ENCODE measurements around the gene RNF34. TPM values are rescaled to one million over a fixed set of nuclear protein-coding genes. Genes with fewer than 3 reads are reported as not detected.

Gene RNF34
- total and polyA plus RNA-seq, 7 donors, result 19.8 to 52.4 (median 34.3) TPM

DNA sequence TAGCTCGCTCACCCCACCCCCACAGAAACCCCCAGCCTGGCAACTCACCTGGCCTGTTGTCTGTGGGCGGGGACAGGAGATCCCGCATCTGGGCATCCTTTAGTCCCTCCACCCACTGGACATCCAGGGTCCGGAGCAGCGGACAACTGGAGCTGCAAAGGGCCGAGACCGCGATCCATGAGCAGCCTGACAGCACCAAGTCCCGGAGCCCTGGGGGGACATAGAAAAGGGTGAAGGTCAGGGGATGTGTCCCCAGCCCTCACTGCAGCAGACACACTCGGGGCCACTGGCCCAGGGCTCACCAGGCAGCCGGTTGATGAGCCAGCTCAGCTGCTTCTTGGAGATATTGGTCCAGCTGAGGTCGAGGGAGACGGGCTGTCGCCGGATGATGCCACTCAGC, 40.9 kb downstream of the RNF34 start:
- peaks cover 15 to 56% (median 22%) of the 10 kb centered on the region in 4 donors for H3K36me3 ChIP-seq
- intact Hi-C loops (cut with DNase I), result loop anchor here (5.0 kb wide), 1 partner anchor 88 kb away; the partner anchor contains the start of gene ANAPC5
- H3K9me3 ChIP-seq, result no peaks in the 10 kb centered on the region
- 96 to 97% methylated on average over 15 of the region's 15 CpGs for WGBS, 2 donors
- H3K27me3 ChIP-seq, result no peaks in the 10 kb centered on the region
- no peak overlapping the region for H3K4me3 ChIP-seq
- H3K27ac ChIP-seq, result no peak overlapping the region
- peaks cover 0 to 32% (median 28%) of the 10 kb centered on the region in 4 donors for H3K4me1 ChIP-seq
- TF ChIP-seq, protein P1, sequence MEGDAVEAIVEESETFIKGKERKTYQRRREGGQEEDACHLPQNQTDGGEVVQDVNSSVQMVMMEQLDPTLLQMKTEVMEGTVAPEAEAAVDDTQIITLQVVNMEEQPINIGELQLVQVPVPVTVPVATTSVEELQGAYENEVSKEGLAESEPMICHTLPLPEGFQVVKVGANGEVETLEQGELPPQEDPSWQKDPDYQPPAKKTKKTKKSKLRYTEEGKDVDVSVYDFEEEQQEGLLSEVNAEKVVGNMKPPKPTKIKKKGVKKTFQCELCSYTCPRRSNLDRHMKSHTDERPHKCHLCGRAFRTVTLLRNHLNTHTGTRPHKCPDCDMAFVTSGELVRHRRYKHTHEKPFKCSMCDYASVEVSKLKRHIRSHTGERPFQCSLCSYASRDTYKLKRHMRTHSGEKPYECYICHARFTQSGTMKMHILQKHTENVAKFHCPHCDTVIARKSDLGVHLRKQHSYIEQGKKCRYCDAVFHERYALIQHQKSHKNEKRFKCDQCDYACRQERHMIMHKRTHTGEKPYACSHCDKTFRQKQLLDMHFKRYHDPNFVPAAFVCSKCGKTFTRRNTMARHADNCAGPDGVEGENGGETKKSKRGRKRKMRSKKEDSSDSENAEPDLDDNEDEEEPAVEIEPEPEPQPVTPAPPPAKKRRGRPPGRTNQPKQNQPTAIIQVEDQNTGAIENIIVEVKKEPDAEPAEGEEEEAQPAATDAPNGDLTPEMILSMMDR (IDR thresholded peaks at IDR 0.05), result no peak
- TF ChIP-seq POLR2AphosphoS5 (IDR thresholded peaks at IDR 0.05), result no peak
- TF ChIP-seq EP300 (IDR thresholded peaks at IDR 0.05), result no peak
- TF ChIP-seq POLR2A (IDR thresholded peaks at IDR 0.05), result no peak
- DNase-seq, result peak; percentile 62

DNA sequence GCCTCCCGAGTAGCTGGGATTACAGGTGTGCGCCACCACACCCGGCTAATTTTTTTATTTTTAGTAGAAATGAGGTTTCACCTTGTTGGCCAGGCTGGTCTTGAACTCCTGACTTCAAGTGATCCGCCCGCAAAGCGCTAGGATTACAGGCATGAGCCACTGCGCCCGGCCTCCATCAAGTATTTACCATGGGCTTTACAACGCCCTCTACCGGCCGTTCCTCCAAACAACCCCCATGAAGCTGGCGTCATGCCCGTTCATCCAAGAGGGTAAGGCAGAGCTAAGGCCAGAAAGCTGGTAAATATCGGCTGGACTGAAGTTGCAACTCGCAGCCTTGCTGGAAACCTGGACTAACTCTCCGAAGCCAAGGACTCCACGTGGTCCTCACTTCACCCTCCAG, 41.6 kb downstream of the RNF34 start:
- no peak overlapping the region for H3K27ac ChIP-seq
- H3K36me3 ChIP-seq, result peaks cover 15 to 52% (median 21%) of the 10 kb centered on the region in 4 donors
- TF ChIP-seq POLR2AphosphoS5 (IDR thresholded peaks at IDR 0.05), result no peak
- TF ChIP-seq POLR2A (IDR thresholded peaks at IDR 0.05), result no peak
- TF ChIP-seq, protein P1 (IDR thresholded peaks at IDR 0.05), result no peak
- no peak for TF ChIP-seq EP300 (IDR thresholded peaks at IDR 0.05)
- WGBS, 2 donors, result 81 to 95% methylated on average over 17 of the region's 17 CpGs
- H3K4me1 ChIP-seq, result peaks cover 0 to 32% (median 28%) of the 10 kb centered on the region in 4 donors
- no peaks in the 10 kb centered on the region for H3K27me3 ChIP-seq
- peak; percentile 61 for DNase-seq
- no peaks in the 10 kb centered on the region for H3K9me3 ChIP-seq
- intact Hi-C loops (cut with DNase I), result loop anchor here (5.0 kb wide), 1 partner anchor 89 kb away; the partner anchor contains the start of gene ANAPC5
- no peak overlapping the region for H3K4me3 ChIP-seq

DNA sequence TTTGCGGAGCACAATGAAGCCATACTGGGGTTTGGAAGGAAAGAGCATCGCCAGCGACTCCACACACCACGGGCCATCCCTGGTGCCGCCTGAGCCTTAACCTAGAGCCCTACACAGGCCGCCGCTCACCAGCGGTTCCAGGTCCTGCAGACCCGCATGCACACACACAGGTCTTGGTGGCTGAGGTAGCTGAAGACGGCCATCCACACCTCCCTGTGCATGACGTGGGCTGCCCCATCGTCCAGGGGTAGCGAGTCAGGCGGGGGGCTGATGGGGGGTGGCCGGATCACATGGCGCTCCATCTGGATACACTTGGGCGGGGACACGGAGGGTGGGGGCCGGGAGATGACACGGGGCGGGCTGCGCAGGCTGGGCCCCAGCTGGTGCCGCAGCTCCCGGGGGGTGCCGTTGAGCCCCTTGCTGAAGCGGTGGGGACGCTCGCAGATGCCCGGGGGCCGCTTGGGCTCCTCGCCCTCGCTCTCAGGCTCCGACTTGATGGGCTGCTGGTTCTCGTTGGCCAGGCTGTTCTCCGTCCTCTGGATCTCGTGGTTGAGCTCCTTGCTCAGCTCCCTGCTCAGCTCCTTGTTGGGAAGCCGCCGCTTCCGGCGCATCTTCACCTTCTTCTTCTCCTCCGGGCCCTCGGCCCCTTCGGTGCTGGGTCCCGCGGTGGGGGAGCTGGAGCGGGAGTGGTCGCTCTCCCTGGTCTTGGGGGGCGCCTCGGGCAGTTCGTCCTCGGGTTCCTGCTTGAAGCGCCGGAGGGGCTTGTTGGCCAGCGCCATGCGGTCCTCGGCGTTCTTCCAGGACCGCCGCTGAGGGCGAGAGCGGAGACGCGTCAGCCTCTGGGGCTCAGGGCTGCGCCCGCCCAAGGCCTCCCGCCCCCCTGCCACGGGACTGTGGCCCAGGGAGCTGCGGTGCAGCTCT, 42.4 kb downstream of the RNF34 start:
- Histone ChIP-seq H3K27me3 (no peaks in the 10 kb centered on the region), H3K9me3 (no peaks in the 10 kb centered on the region), H3K4me3 (no peak overlapping the region), H3K27ac (peak overlapping the region in 2 of 4 donors; percentile 70 to 79), H3K4me1 (peaks cover 0 to 32% (median 28%) of the 10 kb centered on the region in 4 donors), H3K36me3 (peaks cover 11 to 47% (median 20%) of the 10 kb centered on the region in 4 donors)
- intact Hi-C loops (cut with DNase I), result loop anchor here (5.0 kb wide), 1 partner anchor 90 kb away; the partner anchor contains the start of gene ANAPC5
- 96 to 97% methylated on average over 68 of the region's 68 CpGs for WGBS, 2 donors
- DNase-seq, result peak; percentile 58
- TF ChIP-seq POLR2A (IDR thresholded peaks at IDR 0.05), result no peak

DNA sequence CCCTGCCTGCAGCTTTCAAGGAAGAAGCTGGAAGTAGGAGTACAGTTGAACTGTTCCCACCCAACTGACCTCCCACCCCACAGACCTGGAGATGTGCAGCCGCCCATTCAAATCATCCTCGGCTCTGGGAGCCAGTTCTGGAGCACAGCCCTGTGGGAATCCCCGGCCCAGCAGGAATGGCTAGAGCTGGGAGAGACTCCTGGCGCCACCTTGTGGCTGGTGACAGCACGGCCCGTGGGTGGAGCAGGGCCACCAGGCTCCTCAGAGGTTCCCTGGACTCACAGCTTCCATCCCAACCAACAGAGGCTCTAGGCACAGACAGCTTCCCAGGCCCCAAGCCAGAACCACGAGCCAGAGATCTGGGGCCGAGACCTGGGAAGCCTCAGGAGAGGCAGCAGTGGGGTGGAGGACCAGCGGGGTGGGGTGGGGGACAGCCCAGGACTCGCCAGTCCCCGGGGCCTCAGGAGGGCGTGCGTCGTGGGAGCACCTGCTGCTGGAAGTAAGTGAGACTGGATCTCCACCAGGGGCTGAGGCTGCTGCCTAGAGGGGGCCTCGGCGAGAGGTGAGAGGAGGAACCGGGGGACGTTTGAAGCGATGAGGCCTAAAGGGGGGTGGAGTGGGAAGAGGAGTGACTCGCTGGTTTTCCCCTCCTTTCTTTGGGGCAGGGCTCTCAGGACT, 43.4 kb downstream of the RNF34 start:
- WGBS, 2 donors, result 55 to 60% methylated on average over 20 of the region's 20 CpGs
- peaks cover 11 to 46% (median 20%) of the 10 kb centered on the region in 4 donors for H3K36me3 ChIP-seq
- H3K27me3 ChIP-seq, result no peaks in the 10 kb centered on the region
- peak; percentile 93 for DNase-seq
- H3K27ac ChIP-seq, result peak overlapping the region in 3 of 4 donors; percentile 69 to 79 (median 70)
- TF ChIP-seq POLR2A (IDR thresholded peaks at IDR 0.05) (no peak), POLR2AphosphoS5 (IDR thresholded peaks at IDR 0.05) (peak in 2 of 4 donors; percentile 23 to 40), EP300 (IDR thresholded peaks at IDR 0.05) (no peak)
- TF ChIP-seq, protein P1 (IDR thresholded peaks at IDR 0.05), result peak; percentile 71 to 93 (median 84)
- no peaks in the 10 kb centered on the region for H3K9me3 ChIP-seq
- peaks cover 0 to 32% (median 28%) of the 10 kb centered on the region in 4 donors for H3K4me1 ChIP-seq
- intact Hi-C loops (cut with DNase I), result loop anchor here (1.0 to 5.0 kb wide), 2 partner anchors 91 to 108 kb away; partner anchors contain the start of gene ANAPC5
- H3K4me3 ChIP-seq, result no peak overlapping the region
